ENCODE results near the gene ZP2. TPM values are rescaled to one million over a fixed set of nuclear protein-coding genes. Genes with fewer than 3 reads are reported as not detected.

The ZP2 gene
- total and polyA plus RNA-seq, 2 of the 4 experiments (the other 2 are of a cell fraction): not detected

GRCh38 chr16:21179126-21179982 lies 32.0 kb downstream of the ZP2 start:
- CTCF ChIA-PET: interaction anchor here (0.7 kb wide), 1 partner anchor 9 kb away, joined by 3 read pairs; no protein-coding TSS in a partner anchor
- in situ Hi-C loops (cut with MboI; ENCODE audit: low sequenced_read_pairs): no loop called here
- no peak overlapping the region for H3K4me2 ChIP-seq (ENCODE audit: low read depth, low read length)
- H2AK9ac ChIP-seq (replicated peaks; ENCODE audit: low read depth, low read length, poor library complexity): no peak overlapping the region
- intact Hi-C loops (cut with micrococcal nuclease): no loop called here
- no peaks in the 10 kb centered on the region for H3K79me1 ChIP-seq (ENCODE audit: low read depth in 1 of 2, low read length in 2 of 2)
- 97% methylated on average over 4 of the region's 13 CpGs; no CpG with 5 or more reads in 1 of the 2 experiments for WGBS, 2 experiments (ENCODE audit: extremely low coverage in 2 of 2, insufficient read length in 1 of 2)
- BruUV-seq (replicated peaks): TSS peak; percentile 93
- H3K56ac ChIP-seq (ENCODE audit: extremely low read depth, insufficient read depth, low read length): no peak overlapping the region
- H2AFZ ChIP-seq (replicated peaks; ENCODE audit: low read length, poor library complexity): no peak overlapping the region
- H2BK120ac ChIP-seq (ENCODE audit: low read depth, low read length): no peak overlapping the region
- H3K27ac ChIP-seq (ENCODE audit: insufficient read depth, low read length): no peak overlapping the region
- H2AK5ac ChIP-seq (ENCODE audit: low read depth, low read length): no peak overlapping the region
- H4K91ac ChIP-seq (ENCODE audit: insufficient read depth, low read depth, low read length): no peak overlapping the region
- TF ChIP-seq MAZ (IDR thresholded peaks at IDR 0.05; ENCODE audit: borderline replicate concordance, low read depth, low read length) (no peak), MXI1 (IDR thresholded peaks at IDR 0.05; ENCODE audit: borderline replicate concordance, low read depth, low read length) (no peak), CEBPB (IDR thresholded peaks at IDR 0.05; ENCODE audit: low read depth, low read length) (no peak), POLR2A (IDR thresholded peaks at IDR 0.05; ENCODE audit: low read depth, low read length) (no peak), RAD21 (IDR thresholded peaks at IDR 0.05; ENCODE audit: low read length) (no peak), CTCF (conservative IDR thresholded peaks at IDR 0.05; ENCODE audit: low read depth, low read length) (no peak), CHD1 (IDR thresholded peaks at IDR 0.05; ENCODE audit: low read depth, low read length) (no peak)
- no peak overlapping the region for H4K5ac ChIP-seq (ENCODE audit: low read depth, low read length)
- H3K9ac ChIP-seq (ENCODE audit: low read depth, low read length): no peak overlapping the region
- no peaks in the 10 kb centered on the region for H3K27me3 ChIP-seq (ENCODE audit: control insufficient read depth, insufficient read depth, low read length)
- no peak overlapping the region for H2BK5ac ChIP-seq (ENCODE audit: low read depth, low read length, poor library complexity, severe bottlenecking)
- no peak overlapping the region for H3K18ac ChIP-seq (ENCODE audit: low read depth, low read length)
- no peak overlapping the region for H3K4me3 ChIP-seq (ENCODE audit: insufficient read depth, low read depth, low read length)
- H3K9me1 ChIP-seq (ENCODE audit: insufficient read depth, low read length): no peaks in the 10 kb centered on the region
- H2BK20ac ChIP-seq (ENCODE audit: low read depth, low read length): no peak overlapping the region
- H3K36me3 ChIP-seq (ENCODE audit: control insufficient read depth, insufficient read depth, low read length): peaks cover 38% of the 10 kb centered on the region
- H3K4ac ChIP-seq (ENCODE audit: low read depth, low read length): no peak overlapping the region
- H4K20me1 ChIP-seq (ENCODE audit: insufficient read depth, low read length): no peaks in the 10 kb centered on the region
- ATAC-seq (ENCODE audit: low read depth) (no peak), DNase-seq (no peak)
- no peak overlapping the region for H4K8ac ChIP-seq (ENCODE audit: low read depth in 2 of 2, low read length in 2 of 2)
- H3K4me1 ChIP-seq (ENCODE audit: control insufficient read depth, insufficient read depth, low read length): no peaks in the 10 kb centered on the region
- dilution Hi-C loops (cut with HindIII; ENCODE audit: low sequenced_read_pairs, unreplicated experiment): no loop called here
- POLR2A ChIA-PET (ENCODE audit: unreplicated experiment): interaction anchor here (0.6 kb wide), 1 partner anchor 79 kb away, joined by 3 read pairs; no protein-coding TSS in a partner anchor
- no peak overlapping the region for H3K14ac ChIP-seq (replicated peaks; ENCODE audit: low read depth, low read length)
- H3K23ac ChIP-seq (ENCODE audit: low read depth, low read length): no peak overlapping the region
- H2BK15ac ChIP-seq (ENCODE audit: low read depth, low read length): no peak overlapping the region
- H3K9me3 ChIP-seq (ENCODE audit: control insufficient read depth, insufficient read depth, low read length): no peaks in the 10 kb centered on the region; the same call in 1 of the 2 replicates
